GM03348 (cell line): ENCODE results near the gene RGS13.

Experiments
- DNase-seq: peaks from one replicate; pipeline ENCODE4 v3.0.0; 2012; ENCODE audit warnings: low spot score

RGS13 gene

GRCh38 chr1:192626366-192627179 lies 9.4 kb upstream of the RGS13 start:
- no peak for DNase-seq

GRCh38 chr1:192627901-192628300 lies 8.0 kb upstream of the RGS13 start:
- DNase-seq: no peak

GRCh38 chr1:192628396-192629057 lies 7.4 kb upstream of the RGS13 start:
- DNase-seq: no peak

- no peak for DNase-seq
Observed at GRCh38 chr1:192629612-192630011, 6.3 kb upstream of the RGS13 start.

- DNase-seq: no peak
Observed at GRCh38 chr1:192630521-192631287, 5.2 kb upstream of the RGS13 start.

GRCh38 chr1:192631749-192632148 lies 4.2 kb upstream of the RGS13 start:
- no peak for DNase-seq

DNA sequence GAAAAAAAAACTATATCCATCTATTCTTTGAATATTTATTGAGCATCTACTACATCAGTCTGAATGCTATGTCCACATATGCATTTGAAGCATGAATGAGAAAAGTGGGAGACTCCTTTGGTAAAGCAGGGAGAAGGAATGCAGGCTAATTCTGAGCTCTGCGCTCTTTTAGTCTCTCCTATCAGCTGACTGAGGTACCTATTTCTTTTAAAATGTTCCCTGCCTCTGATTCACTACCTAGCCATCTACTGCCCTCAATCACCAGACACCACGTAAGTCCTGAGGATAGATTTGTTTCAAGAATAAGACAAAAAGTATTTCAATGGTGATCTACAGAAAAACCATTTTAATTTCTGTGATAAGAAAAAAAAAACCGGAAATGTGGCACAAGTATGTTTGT lies 3.8 kb upstream of the RGS13 start:
- DNase-seq: no peak

- no peak for DNase-seq
Observed at GRCh38 chr1:192632641-192633532, 3.1 kb upstream of the RGS13 start.

GRCh38 chr1:192633533-192634253 lies 2.3 kb upstream of the RGS13 start:
- no peak for DNase-seq

- DNase-seq: no peak
Observed at GRCh38 chr1:192635041-192635440, 906 bp upstream of the RGS13 start.

- peak; percentile 29 for DNase-seq
Observed at GRCh38 chr1:192639607-192640368, 3.8 kb downstream of the RGS13 start.

DNA sequence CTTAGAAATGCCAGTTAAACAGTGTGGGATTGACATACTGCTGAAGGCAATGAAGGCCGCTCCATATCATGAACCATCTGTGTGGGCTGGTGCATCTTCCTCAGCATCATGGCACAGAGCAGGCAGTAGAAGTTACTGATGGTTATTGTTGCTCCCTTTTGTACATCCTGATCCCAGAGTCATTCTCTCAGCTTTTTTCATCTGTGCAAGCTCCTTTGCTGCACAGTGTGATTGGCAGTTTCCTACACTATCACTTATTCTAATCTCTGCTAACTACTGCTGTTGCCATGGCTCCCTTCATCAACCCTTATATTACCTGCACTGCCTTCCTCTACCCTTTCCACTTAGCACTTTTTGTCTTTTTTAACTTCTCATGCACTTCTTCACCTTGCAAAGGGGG lies 16.2 kb downstream of the RGS13 start:
- DNase-seq: no peak

- DNase-seq: no peak
Observed at GRCh38 chr1:192654120-192654519, 18.2 kb downstream of the RGS13 start.

DNA sequence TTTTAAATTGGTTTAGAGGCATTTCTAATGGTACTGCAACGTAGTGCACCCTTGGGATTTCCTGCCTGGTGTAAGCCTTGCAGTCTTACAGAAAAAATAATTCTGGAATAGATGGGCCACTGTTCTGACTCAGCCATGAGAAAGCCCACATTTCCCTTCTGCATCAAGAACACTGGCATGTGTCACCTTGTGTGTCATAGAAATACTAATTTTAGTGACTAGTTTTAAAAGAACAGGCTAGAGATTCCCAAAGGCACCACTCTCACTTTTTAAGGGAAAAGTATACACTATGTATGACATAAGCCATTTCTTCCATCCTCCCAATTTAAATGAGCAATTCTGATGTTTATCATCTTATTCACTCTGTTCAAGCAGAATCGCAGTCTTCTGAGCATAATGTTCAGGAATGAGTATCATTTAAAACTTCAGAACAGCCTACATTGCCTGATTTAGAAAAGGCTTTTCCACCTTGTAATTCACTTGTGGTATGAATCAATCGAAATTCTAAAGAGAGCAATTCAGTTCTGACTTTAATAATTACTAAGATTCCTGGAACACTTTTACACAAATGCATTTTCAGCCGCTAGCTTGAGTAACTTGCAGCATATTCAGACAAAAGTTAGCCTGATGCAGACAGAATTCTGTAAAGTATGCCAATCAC lies 18.8 kb downstream of the RGS13 start:
- DNase-seq: peak; percentile 40

- no peak for DNase-seq
Observed at GRCh38 chr1:192657760-192658159, 21.8 kb downstream of the RGS13 start.

- DNase-seq: no peak
Observed at GRCh38 chr1:192658255-192658654, 22.3 kb downstream of the RGS13 start.

DNA sequence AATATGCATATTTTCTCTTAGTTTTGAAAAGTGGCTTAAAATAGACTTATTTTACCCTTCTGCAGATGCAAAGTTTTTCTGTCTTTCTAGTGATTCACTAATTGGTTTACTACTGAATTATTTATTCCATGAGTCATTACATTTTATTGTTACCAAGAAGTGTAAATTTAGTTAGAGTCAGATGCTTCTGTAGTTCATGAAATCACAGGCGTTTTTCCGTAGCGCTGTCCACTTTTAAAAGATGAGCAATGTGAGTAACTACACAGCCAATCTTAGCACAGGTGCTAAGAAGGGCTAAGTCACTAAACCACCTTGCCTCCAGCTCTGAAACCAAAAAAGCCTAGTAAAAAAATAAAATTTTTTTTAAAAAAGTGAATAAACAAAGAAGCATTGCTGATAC lies 24.7 kb downstream of the RGS13 start:
- peak; percentile 5 for DNase-seq

DNA sequence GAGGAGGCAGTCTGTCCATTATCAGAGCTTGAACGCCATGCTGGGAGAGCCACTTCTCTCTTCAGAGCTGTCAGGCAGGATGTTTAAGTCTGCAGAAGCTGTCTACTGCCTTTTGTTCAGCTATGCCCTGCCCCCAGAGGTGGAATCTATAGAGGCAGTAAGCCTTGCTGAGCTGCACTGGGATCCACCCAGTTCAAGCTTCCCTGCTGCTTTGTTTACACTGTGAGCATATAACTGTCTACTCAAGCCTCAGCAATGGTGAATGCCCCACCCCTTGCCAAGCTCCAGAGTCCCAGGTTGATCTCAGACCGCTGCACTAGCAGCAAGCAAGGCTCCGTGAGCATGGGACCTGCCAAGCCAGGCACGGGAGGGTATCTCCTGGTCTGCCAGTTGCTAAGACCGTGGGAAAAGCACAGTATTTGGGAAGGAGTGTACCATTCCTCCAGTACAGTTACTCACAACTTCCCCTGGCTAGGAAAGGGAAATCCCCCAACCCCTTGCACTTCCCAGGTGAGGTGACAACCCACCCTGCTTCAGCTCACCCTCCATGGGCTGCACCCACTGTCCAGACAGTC lies 32.5 kb downstream of the RGS13 start:
- DNase-seq: no peak

GRCh38 chr1:192669174-192669573 lies 33.2 kb downstream of the RGS13 start:
- DNase-seq: no peak

- DNase-seq: no peak
Observed at GRCh38 chr1:192675716-192676115, 39.8 kb downstream of the RGS13 start.
